Tibial nerve (tissue), 4 donors: ENCODE data around the gene DAND5. TPM values are rescaled to one million over a fixed set of nuclear protein-coding genes. Genes with fewer than 3 reads are reported as not detected.
"Not testable (repeated sequence)": the region's sequence is repeated elsewhere in the genome, so short reads cannot be mapped to it uniquely, and the experiment has no call there.

Experiments used
- DNase-seq, 2 donors: peaks; one replicate each; pipeline ENCODE4 v3.0.0-alpha.2; 2019; ENCODE audit warnings: low spot score in 2 of 2
- H3K27ac ChIP-seq, 4 donors: fragments of 200-600 bp; sonication (generic) in 3 of 4; one replicate each; pipeline ENCODE4 v1.5.1; 2017 to 2019; ENCODE audit warnings: mild to moderate bottlenecking in 1 of 4
- H3K27me3 ChIP-seq, 2 donors: fragments of 200-600 bp; sonication (generic) in 1 of 2; one replicate each; pipeline versions ENCODE4 v1.5.1 to v1.6.0; 2017 to 2019
- H3K36me3 ChIP-seq, 3 donors: fragments of 200-600 bp; sonication (generic); one replicate each; pipeline ENCODE4 v1.5.1; 2018 to 2019
- H3K4me1 ChIP-seq, 4 donors: fragments of 200-600 bp; sonication (generic) in 3 of 4; one replicate each; pipeline ENCODE4 v1.5.1; 2017 to 2019
- H3K4me3 ChIP-seq, 4 donors: fragments of 200-600 bp; sonication (generic) in 3 of 4; one replicate each; pipeline ENCODE4 v1.5.1; 2017 to 2019; ENCODE audit warnings: mild to moderate bottlenecking in 1 of 4, moderate library complexity in 1 of 4
- H3K9me3 ChIP-seq, 4 donors: fragments of 200-600 bp; sonication (generic) in 3 of 4; one replicate each; pipeline ENCODE4 v1.5.1; 2017 to 2019
- EP300 ChIP-seq, 2 donors: sonication (generic); formaldehyde crosslinking; IDR thresholded peaks; one replicate each; pipeline ENCODE4 v1.6.1; 2017; ENCODE audit warnings: antibody characterized with exemption in 2 of 2, mild to moderate bottlenecking in 1 of 2
- POLR2A ChIP-seq, 2 donors: fragments of 450-650 bp; IDR thresholded peaks; one replicate each; pipeline ENCODE4 v1.6.1; 2017; ENCODE audit warnings: antibody characterized with exemption in 2 of 2, mild to moderate bottlenecking in 2 of 2, moderate library complexity in 2 of 2
- WGBS, 2 donors: methylation state at CpG; one replicate each; pipeline ENCODE4 v1.1.5; 2018; 5-methylcytosine and 5-hydroxymethylcytosine counted together
- total RNA-seq, 4 donors: library from RNA; depleted of rRNA; stranded (reverse); fragments of >200 nt; gene quantifications; one replicate each; pipeline ENCODE4 v1.1.0, GENCODE V29; 2016
- TF ChIP-seq, protein P1 (sequence below), 5 experiments: fragments of 200-600 bp in 3 of 5; fragments of 450-650 bp in 2 of 5; sonication (generic) in 3 of 5; IDR thresholded peaks; one replicate each; pipeline ENCODE4 v1.5.1; 2016 to 2019; ENCODE audit warnings: antibody characterized with exemption in 5 of 5, mild to moderate bottlenecking in 3 of 5, moderate library complexity in 2 of 5

Gene DAND5
- total RNA-seq, 4 donors from 2014 or later: not detected

DNA sequence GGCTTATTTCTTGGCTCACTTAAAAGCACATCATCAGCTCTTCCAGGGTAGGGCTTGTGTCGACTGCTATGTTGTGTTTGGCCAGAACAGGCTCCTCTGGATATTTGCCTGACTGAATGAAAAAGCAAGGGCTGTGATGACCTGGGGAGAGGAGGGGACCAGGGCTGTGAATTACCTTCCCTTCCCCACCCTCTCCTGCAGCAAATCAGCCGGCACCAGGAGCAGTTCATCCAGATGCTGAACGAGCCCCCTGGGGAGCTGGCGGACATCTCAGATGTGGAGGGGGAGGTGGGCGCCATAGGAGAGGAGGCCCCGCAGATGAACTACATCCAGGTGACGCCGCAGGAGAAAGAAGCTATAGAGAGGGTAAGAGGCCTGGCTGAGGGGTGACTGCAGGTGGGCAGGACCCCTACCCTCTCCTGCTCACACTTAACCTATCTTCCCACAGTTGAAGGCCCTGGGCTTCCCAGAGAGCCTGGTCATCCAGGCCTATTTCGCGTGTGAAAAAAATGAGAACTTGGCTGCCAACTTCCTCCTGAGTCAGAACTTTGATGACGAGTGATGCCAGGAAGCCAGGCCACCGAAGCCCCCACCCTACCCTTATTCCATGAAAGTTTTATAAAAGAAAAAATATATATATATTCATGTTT is 16.8 kb upstream of the DAND5 start:
- Histone ChIP-seq H3K27ac (peak overlapping the region in 2 of 4 donors; percentile 49 to 60), H3K4me3 (no peak overlapping the region), H3K36me3 (peaks cover 0 to 83% (median 29%) of the 10 kb centered on the region in 3 donors), H3K9me3 (no peaks in the 10 kb centered on the region), H3K4me1 (peaks cover 0 to 54% (median 18%) of the 10 kb centered on the region in 4 donors), H3K27me3 (no peaks in the 10 kb centered on the region)
- WGBS, 2 donors: 55 to 56% methylated on average over 12 of the region's 12 CpGs
- DNase-seq: no peak
- TF ChIP-seq POLR2A (IDR thresholded peaks at IDR 0.05): no peak

DNA sequence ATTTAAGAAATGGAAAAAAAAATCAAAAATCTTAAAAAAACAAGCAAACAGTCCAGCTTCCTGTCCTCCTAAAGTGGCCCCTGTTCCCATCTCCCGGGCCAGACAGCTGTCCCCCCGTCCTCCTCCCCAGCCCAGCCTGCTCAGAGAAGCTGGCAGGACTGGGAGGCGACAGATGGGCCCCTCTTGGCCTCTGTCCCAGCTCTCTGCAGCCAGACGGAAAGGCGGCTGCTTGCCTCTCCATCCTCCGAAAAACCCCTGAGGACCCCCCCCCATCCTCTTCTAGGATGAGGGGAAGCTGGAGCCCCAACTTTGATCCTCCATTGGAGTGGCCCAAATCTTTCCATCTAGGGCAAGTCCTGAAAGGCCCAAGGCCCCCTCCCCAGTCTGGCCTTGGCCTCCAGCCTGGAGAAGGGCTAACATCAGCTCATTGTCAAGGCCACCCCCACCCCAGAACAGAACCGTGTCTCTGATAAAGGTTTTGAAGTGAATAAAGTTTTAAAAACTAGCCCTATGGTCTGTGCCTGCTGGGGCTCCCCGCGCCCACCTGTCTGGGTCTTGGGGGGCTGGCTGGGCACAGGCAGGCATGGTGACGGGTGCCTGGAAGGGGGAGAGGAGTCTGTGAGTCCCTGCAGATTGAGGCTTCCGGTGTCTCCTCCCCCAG is 16.1 kb upstream of the DAND5 start:
- 40 to 50% methylated on average over 10 to 11 of the region's 11 CpGs for WGBS, 2 donors
- H3K27ac ChIP-seq: peak overlapping the region in 1 of 4 donors; percentile 60
- peaks cover 0 to 52% (median 18%) of the 10 kb centered on the region in 4 donors for H3K4me1 ChIP-seq
- H3K9me3 ChIP-seq: no peaks in the 10 kb centered on the region
- no peak for DNase-seq
- peaks cover 0 to 76% (median 22%) of the 10 kb centered on the region in 3 donors for H3K36me3 ChIP-seq
- no peak for TF ChIP-seq POLR2A (IDR thresholded peaks at IDR 0.05)
- TF ChIP-seq EP300 (IDR thresholded peaks at IDR 0.05): no peak
- TF ChIP-seq, protein P1, sequence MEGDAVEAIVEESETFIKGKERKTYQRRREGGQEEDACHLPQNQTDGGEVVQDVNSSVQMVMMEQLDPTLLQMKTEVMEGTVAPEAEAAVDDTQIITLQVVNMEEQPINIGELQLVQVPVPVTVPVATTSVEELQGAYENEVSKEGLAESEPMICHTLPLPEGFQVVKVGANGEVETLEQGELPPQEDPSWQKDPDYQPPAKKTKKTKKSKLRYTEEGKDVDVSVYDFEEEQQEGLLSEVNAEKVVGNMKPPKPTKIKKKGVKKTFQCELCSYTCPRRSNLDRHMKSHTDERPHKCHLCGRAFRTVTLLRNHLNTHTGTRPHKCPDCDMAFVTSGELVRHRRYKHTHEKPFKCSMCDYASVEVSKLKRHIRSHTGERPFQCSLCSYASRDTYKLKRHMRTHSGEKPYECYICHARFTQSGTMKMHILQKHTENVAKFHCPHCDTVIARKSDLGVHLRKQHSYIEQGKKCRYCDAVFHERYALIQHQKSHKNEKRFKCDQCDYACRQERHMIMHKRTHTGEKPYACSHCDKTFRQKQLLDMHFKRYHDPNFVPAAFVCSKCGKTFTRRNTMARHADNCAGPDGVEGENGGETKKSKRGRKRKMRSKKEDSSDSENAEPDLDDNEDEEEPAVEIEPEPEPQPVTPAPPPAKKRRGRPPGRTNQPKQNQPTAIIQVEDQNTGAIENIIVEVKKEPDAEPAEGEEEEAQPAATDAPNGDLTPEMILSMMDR (IDR thresholded peaks at IDR 0.05): no peak
- H3K4me3 ChIP-seq: no peak overlapping the region
- H3K27me3 ChIP-seq: no peaks in the 10 kb centered on the region

DNA sequence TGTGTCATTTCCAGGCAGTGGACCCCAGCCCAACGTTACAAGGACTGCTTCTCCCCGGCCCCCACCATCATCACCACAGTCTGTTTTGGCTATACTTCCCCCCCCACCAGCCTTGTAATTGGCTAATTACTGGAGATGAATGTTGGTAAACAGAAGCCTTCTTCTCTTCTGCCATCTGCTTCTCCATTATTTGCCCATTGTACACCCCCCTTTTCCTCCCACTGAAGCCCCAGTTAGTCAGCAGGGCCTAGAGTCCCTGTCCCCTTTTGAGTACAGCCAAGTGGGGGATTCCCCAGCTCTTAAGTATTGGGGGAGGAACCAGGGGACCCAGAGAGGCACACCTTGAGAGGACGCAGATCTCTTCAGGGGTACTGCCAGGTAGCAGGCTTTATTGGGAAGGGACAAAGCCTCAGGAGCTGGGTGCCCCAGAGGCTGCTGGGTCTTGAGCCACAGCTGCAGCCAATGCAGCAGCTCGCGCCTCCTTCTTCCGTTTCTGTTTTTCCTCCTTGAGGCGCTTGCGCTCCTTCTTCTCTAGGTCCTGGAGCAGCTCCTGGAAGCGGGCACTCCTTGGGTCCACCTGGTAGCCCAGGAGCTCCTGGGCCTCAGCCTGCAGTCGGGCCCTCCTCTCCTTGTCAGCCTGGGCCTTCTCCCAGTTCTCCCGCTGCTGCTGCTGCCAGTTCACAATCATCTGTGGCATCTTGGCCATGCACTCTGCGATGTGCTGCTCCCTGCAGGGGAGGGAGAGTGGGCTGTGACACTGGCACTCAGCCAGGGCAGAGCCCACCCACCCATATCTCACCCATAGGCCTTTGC is 15.4 kb upstream of the DAND5 start:
- no peak for DNase-seq
- WGBS, 2 donors: 57 to 63% methylated on average over 12 of the region's 12 CpGs
- Histone ChIP-seq H3K9me3 (no peaks in the 10 kb centered on the region), H3K27ac (peak overlapping the region in 1 of 4 donors; percentile 60), H3K36me3 (peaks cover 0 to 69% (median 15%) of the 10 kb centered on the region in 3 donors), H3K4me1 (peaks cover 0 to 52% (median 18%) of the 10 kb centered on the region in 4 donors), H3K4me3 (no peak overlapping the region), H3K27me3 (no peaks in the 10 kb centered on the region)
- TF ChIP-seq EP300 (IDR thresholded peaks at IDR 0.05): no peak
- TF ChIP-seq, protein P1 (IDR thresholded peaks at IDR 0.05): no peak
- no peak for TF ChIP-seq POLR2A (IDR thresholded peaks at IDR 0.05)

DNA sequence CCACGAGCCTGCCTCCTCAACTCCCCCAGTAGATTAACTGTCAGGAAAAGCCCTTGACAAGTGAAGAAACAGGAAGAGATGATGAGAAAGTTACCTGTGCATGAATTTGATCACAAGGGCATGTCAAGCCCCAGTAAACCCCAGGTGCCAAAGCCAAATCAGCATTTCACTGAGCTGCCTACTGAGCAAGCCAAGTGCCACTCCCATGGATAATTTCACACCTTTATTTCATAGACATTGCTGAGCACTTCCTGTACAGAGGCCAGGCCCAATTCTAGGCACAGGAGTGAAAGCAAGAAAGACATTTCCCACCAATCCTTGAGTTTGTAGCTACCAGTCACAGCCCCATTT is 14.8 kb upstream of the DAND5 start:
- peaks cover 0 to 63% (median 9%) of the 10 kb centered on the region in 3 donors for H3K36me3 ChIP-seq
- peaks cover 0 to 52% (median 18%) of the 10 kb centered on the region in 4 donors for H3K4me1 ChIP-seq

GRCh38 chr19:12955575-12955974 is 13.8 kb upstream of the DAND5 start:
- 87 to 88% methylated on average over 9 of the region's 9 CpGs for WGBS, 2 donors
- H3K9me3 ChIP-seq, H3K27me3 ChIP-seq, H3K4me3 ChIP-seq, DNase-seq: not testable (repeated sequence)
- peaks cover 0 to 53% (median 5%) of the 10 kb centered on the region in 3 donors for H3K36me3 ChIP-seq
- H3K27ac ChIP-seq: peak overlapping the region in 1 of 4 donors; percentile 91
- H3K4me1 ChIP-seq: peaks cover 0 to 52% (median 18%) of the 10 kb centered on the region in 4 donors

More for the DNA sequence above, 14.8 kb upstream of the DAND5 start:
- H3K27ac ChIP-seq: peak overlapping the region in 1 of 4 donors; percentile 26
- no peak for TF ChIP-seq POLR2A (IDR thresholded peaks at IDR 0.05)
- TF ChIP-seq EP300 (IDR thresholded peaks at IDR 0.05): no peak
- TF ChIP-seq, protein P1 (IDR thresholded peaks at IDR 0.05): no peak
- no peaks in the 10 kb centered on the region for H3K27me3 ChIP-seq
- 0 to 30% methylated on average over 1 of the region's 1 CpG for WGBS, 2 donors
- DNase-seq: no peak
- no peaks in the 10 kb centered on the region for H3K9me3 ChIP-seq
- H3K4me3 ChIP-seq: no peak overlapping the region
